ENCODE results near the gene SLC9A9.
"Not testable (repeated sequence)": the region's sequence is repeated elsewhere in the genome, so short reads cannot be mapped to it uniquely, and the experiment has no call there.

SLC9A9 gene

DNA sequence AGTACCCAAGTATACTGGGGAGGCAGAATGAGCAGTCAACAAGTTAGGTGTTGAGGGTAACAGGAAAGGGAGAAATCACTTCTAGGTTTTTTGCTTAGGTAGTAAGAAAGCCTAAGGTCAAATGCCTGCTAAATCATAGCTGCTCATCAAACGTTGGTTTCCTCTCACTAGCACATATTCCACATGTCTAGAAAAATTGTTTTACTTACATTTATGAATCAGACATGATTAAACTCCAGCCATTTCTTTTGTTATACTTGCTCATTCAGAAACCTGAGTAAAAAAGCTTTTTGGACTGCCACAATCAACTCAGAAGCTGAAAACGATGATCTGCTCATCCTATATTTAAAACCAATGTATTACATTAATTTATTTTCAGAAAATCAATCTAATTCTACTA is 40.2 kb downstream of the SLC9A9 start:
- DNase-seq: no peak

GRCh38 chr3:143806038-143806437 is 42.2 kb downstream of the SLC9A9 start:
- no peak for DNase-seq

- not testable (repeated sequence) for DNase-seq
These were observed 42.8 kb downstream of the SLC9A9 start for GRCh38 chr3:143805476-143805875.

DNA sequence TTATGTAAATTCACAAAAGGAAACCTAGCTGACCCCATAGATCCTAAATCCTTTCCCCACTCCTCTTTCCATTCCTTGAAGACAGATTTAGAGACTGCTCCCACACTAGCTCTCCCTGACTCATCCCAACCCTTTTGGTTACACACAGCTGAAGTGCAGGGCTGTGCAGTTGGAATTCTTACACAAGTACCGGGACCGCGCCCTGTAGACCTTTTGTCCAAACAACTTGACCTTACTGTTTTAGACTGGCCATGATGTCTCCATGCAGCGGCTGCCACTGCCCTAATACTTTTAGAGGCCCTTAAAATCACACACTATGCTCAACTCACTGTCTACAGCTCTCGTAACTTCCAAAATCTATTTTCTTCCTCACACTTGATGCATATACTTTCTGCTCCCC is 47.2 kb downstream of the SLC9A9 start:
- DNase-seq: not testable (repeated sequence)

- DNase-seq: not testable (repeated sequence)
These were observed 50.1 kb downstream of the SLC9A9 start for GRCh38 chr3:143798151-143798550.

DNA sequence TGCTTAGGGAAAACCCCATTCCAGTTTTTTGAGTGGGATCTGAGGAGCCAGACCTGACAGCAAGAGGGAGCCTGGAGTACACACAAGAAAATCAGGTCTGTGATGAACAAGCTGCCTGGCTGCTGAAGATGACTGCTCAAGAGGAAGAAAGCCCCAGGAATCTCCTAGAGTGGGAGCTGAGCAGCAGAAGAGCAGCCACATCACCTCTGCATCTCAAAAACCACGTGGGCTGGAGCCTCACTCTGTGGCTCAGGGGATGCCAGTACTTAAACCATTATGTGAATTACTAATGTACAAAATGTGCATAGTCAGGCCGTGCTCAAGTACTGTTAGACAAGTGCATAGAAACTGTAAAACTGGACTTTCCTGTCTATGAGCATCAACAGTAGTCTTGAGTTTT is 52.4 kb downstream of the SLC9A9 start:
- DNase-seq: no peak

DNA sequence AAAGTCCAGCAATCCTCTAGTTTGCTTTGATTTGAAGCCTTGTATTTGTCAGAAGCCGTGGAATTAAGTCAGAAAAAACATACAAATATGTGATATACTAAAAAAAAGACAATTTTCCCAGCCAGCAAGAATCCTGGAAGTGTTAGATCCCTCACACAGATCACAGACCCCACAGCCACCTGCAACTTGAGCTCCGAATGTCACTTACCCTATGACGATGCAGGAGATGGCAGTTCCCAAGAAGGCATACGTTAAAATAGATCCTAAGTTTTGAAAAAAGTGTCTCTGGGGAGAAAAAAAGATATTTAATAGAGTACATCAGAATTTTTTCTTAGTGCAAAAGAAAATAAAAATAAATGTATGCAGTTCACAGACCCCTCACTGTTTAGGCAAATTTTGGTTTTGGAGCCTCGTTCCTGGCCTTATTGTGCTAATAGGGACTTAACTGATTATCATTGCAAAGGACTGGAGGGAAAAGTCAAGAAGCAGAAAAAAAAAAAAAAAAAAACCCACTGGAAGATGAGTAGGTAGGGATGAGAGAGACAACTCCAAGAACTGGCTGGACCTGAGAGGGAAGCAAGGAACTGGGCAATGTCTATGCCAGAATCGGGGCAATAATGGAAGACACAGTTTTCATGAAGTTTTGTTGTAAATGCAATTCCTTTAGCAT is 53.3 kb downstream of the SLC9A9 start:
- no peak for DNase-seq

DNA sequence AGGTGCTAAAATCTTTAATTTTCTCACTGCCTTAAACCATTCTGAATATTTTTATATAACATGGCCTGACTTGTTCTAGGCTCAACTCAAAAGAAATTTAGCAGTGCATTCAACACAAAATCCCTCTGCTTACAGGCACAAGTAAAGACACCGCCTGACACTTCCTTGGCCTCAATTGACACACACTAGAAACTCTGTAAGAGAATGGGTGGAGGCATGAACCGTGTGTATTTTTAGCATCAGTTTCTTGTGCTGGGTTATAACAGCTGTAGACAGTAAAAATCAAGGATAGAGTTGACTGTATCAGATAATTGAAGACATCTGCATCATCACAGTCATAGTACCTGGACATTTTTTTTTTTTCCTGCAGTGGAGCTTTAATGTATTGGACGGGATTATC is 54.3 kb downstream of the SLC9A9 start:
- no peak for DNase-seq

DNA sequence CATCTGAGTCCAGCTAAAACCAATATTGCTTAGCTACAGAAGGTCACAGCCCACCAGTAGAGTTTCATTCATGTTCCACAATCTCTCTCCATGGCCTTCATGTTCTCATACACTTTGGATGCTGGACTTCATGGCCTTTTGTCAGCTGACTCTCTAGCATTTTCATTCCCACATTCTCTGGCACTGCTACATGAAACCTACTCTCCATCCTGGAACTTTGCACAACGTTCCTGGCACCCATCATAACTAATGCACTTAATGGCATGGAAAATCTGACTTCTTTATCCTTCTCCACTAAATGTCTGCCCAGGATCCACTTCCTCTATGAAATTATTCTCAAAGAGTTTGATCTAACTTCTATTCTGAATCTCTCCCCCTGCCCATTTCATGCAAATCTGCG is 56.9 kb downstream of the SLC9A9 start:
- DNase-seq: no peak

- no peak for DNase-seq
These were observed 61.8 kb downstream of the SLC9A9 start for GRCh38 chr3:143786219-143787191.

GRCh38 chr3:143784446-143784845 is 63.8 kb downstream of the SLC9A9 start:
- no peak for DNase-seq

- DNase-seq: no peak
These were observed 64.4 kb downstream of the SLC9A9 start for GRCh38 chr3:143783851-143784370.

DNA sequence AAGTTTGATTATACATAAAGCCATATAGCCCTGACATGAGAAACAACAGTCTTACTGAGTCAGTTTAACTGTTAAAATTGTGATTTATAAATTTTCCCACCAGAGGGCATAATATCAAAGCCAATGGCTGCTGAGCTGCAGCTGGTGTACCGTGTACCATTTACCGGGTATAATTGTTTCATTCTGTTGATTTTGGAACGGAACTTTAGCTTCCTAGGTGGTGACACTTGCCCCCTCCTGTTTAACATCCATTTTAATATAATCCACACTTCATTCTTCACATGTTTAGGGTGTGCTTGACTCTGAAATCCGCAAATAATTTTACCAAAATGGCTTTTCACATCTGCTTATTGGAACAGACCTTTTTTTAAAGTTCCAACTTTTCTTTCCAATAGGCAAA is 72.8 kb downstream of the SLC9A9 start:
- no peak for DNase-seq

DNA sequence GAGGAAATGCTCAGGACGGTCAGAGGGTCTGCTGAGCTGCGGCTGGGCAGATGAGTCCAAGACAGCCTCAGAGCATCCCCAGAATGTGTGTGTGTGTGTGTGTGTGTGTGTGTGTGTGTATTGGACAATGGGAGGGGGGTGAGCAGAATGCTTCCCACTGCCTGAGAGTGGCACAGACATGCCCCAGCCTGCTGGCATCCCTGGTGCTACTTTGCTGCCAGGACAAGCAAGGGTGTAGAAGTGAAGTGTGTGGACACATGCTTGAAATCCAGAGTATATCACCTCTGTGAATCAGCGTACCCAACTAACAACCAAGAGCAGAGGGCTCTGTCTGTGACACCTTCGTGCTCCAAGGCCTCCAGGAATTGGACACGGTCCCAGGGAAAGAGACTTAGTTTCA is 76.3 kb downstream of the SLC9A9 start:
- DNase-seq: no peak

GRCh38 chr3:143771258-143771657 is 77.0 kb downstream of the SLC9A9 start:
- DNase-seq: no peak

GRCh38 chr3:143770391-143770790 is 77.9 kb downstream of the SLC9A9 start:
- no peak for DNase-seq

GRCh38 chr3:143769616-143770015 is 78.7 kb downstream of the SLC9A9 start:
- DNase-seq: no peak

DNA sequence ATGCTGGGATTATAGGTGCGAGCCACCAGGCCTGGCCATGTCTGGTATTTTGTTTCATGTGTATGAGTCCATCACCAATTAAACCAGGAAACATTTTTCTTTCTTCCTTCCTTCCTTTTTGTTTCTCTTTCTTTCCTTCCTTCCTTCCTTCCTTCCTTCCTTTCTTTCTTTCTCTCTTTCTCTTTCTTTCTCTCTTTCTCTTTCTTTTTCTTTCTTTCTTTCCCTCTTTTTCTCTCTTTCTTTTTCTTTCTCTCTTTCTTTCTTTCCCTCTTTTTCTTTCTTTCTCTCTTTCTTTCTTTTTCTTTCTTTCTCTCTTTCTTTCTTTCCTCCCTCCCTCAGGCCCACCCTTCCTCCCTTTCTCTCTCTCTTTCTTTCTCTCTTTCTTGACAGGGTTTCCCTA is 83.4 kb downstream of the SLC9A9 start:
- DNase-seq: no peak

DNA sequence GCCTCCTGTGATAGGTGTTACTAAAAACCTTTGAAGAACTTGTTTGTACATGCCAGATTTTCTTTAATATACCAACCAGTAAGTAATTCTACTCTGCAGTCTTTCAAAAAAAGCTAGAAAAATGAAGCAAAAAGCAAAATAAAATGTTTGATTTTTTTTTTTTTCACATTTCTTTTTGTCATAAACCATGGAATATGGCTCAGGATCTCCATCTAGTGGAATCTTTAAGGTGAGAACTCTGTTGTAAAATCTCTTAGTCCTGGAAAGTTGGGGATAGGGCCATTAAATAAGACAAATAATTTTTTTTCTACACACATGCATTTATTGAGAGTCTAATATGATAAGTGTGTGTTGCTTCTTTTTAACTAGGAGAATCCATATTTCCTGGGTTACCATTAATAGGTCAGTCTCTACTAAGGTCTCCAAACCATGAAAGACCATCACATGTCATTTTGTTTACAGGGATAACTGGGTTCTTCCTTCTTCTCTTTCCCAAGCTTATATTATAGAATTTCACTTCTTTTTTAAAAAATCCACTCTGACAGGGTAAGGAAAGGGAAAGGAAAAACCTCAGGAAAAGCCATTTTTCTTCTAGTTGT is 84.6 kb downstream of the SLC9A9 start:
- DNase-seq: no peak

DNA sequence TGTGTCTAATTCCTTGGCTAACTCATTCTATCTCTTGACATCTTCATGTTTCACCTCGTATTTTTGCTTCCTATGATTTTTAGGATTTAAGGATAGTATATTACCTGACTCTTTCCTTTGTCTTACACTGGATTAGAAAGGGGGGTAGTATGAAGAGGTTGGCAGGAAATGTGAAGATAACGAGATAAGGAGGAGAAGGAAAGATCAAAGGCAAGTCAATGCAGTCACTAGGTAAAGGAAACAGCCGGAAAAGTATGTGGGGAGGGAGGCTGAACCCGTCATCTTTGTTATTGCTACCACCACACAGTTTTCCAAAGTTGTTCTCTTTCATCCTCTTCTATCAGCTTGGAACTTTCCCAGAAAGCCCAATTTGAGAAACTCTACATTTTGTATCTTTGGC is 90.6 kb downstream of the SLC9A9 start:
- no peak for DNase-seq

- no peak for DNase-seq
These were observed 92.3 kb downstream of the SLC9A9 start for GRCh38 chr3:143755978-143756377.

GRCh38 chr3:143754090-143754489 is 94.2 kb downstream of the SLC9A9 start:
- DNase-seq: no peak

- DNase-seq: no peak
These were observed 94.8 kb downstream of the SLC9A9 start for GRCh38 chr3:143753456-143753855.

DNA sequence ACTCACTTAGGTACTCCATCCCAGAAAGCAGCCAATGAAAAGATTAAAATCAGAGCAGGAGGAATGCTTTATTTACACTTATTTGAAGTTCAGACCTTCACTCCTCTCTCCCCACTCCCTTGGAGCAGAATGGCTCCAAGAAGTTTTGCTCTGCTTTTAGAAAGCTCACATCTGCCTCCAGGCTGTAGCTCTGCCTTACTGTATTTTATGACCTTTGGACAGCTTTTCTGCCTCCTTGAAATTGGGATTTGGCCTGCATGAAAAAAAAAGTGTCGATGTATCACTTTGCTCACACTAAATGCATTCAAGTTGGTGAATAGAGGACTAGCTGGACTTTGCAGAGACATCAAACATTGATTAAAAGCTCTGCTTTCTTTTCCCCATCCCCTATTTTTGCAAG is 95.3 kb downstream of the SLC9A9 start:
- no peak for DNase-seq

All from stimulated activated CD4-positive, alpha-beta T cell treated with anti-CD3 and anti-CD28 coated beads, Interleukin-12 subunit alpha, Interleukin-12 subunit beta, amount 100 ng/mL, for 4 hours (primary cell).